ENCODE results near the gene AKR1C1.
"Not testable (repeated sequence)": the region's sequence is repeated elsewhere in the genome, so short reads cannot be mapped to it uniquely, and the experiment has no call there.

DNA sequence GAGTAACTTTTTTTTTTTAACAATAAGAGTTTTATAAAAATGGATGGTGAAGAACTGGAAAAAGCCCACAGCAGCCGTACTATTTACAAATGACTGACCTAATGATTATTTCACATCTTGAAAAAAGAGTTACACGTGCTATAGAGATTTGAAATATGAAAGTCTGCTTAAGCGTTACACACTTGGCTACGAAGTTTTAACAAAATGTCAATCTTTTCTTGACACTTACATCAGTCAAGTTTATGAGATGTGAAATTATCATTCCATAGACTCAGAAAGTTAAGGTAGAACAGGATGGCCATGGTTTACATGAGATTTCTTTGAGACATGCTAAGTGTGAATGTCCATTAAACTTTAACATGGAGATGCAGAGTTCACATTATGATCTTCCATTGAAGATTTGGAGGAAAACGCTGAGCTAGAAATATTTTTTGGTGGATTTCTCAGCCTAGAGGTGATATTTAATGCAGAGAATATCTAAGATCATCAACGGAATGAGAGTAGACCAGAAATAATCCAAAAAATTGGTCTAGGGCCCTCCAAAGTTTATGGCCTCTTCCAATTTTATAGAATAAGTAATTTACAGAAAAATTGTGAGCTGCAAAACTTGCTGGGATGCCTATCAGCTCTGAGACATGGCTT, 24.9 kb downstream of the AKR1C1 start:
- TF ChIP-seq, protein P1, sequence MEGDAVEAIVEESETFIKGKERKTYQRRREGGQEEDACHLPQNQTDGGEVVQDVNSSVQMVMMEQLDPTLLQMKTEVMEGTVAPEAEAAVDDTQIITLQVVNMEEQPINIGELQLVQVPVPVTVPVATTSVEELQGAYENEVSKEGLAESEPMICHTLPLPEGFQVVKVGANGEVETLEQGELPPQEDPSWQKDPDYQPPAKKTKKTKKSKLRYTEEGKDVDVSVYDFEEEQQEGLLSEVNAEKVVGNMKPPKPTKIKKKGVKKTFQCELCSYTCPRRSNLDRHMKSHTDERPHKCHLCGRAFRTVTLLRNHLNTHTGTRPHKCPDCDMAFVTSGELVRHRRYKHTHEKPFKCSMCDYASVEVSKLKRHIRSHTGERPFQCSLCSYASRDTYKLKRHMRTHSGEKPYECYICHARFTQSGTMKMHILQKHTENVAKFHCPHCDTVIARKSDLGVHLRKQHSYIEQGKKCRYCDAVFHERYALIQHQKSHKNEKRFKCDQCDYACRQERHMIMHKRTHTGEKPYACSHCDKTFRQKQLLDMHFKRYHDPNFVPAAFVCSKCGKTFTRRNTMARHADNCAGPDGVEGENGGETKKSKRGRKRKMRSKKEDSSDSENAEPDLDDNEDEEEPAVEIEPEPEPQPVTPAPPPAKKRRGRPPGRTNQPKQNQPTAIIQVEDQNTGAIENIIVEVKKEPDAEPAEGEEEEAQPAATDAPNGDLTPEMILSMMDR (IDR thresholded peaks at IDR 0.05) = not testable (repeated sequence)
- not testable (repeated sequence) for TF ChIP-seq POLR2A (IDR thresholded peaks at IDR 0.05)

All from ovary (tissue), 3 donors.